HFFc6 (cell line): Measurements from ENCODE around the gene ITPR1. TPM values are rescaled to one million over a fixed set of nuclear protein-coding genes. Genes with fewer than 3 reads are reported as not detected.

Experiments used
- DNase-seq: peaks from one replicate; pipeline ENCODE4 v3.0.0-alpha.2; 2018
- H3K27ac Mint-ChIP-seq: 2 replicates; pipeline ENCODE4 v1.8.0; 2020; ENCODE audit warnings: mild to moderate bottlenecking, mixed read lengths
- H3K27me3 Mint-ChIP-seq: 2 replicates; pipeline ENCODE4 v1.8.0; 2021; ENCODE audit warnings: mild to moderate bottlenecking, moderate library complexity, mixed read lengths; ENCODE audit not compliant: insufficient read depth
- H3K36me3 Mint-ChIP-seq: 2 replicates; pipeline ENCODE4 v1.8.0; 2021; ENCODE audit warnings: low read depth, mixed read lengths
- H3K4me1 Mint-ChIP-seq: 2 replicates; pipeline ENCODE4 v1.8.0; 2020; ENCODE audit warnings: low read depth, mixed read lengths
- H3K4me3 Mint-ChIP-seq: 2 replicates; pipeline ENCODE4 v1.8.0; 2020; ENCODE audit warnings: mild to moderate bottlenecking, moderate library complexity, mixed read lengths
- H3K9me3 Mint-ChIP-seq: 2 replicates; pipeline ENCODE4 v1.8.0; 2020; ENCODE audit warnings: mild to moderate bottlenecking, mixed read lengths
- total RNA-seq, 6 experiments: library from RNA; stranded (reverse); fragmentation: NEBNext Ultra II Directional; extraction: Animal tissue kit (Norgen Biotek cat#: 25700); gene quantifications; 2 replicates in 1 of 6; 3 replicates in 5 of 6; pipeline ENCODE4 v1.2.3, GENCODE V29; 2021
- TF ChIP-seq, protein P1 (sequence below): fragments of 200-600 bp; sonication (generic); IDR thresholded peaks from 2 replicates; pipeline ENCODE4 v1.5.0; 2021; ENCODE audit warnings: antibody characterized with exemption, mild to moderate bottlenecking

The ITPR1 gene
- total RNA-seq, 6 experiments from 2014 or later, result 4.9 to 8.3 (median 6.1) TPM

- Mint-ChIP-seq H3K4me1 (peaks cover 15% of the 10 kb centered on the region), H3K9me3 (no peaks in the 10 kb centered on the region), H3K36me3 (no peaks in the 10 kb centered on the region), H3K27me3 (no peaks in the 10 kb centered on the region), H3K4me3 (no peak overlapping the region), H3K27ac (no peak overlapping the region)
- DNase-seq, result no peak
- TF ChIP-seq, protein P1, sequence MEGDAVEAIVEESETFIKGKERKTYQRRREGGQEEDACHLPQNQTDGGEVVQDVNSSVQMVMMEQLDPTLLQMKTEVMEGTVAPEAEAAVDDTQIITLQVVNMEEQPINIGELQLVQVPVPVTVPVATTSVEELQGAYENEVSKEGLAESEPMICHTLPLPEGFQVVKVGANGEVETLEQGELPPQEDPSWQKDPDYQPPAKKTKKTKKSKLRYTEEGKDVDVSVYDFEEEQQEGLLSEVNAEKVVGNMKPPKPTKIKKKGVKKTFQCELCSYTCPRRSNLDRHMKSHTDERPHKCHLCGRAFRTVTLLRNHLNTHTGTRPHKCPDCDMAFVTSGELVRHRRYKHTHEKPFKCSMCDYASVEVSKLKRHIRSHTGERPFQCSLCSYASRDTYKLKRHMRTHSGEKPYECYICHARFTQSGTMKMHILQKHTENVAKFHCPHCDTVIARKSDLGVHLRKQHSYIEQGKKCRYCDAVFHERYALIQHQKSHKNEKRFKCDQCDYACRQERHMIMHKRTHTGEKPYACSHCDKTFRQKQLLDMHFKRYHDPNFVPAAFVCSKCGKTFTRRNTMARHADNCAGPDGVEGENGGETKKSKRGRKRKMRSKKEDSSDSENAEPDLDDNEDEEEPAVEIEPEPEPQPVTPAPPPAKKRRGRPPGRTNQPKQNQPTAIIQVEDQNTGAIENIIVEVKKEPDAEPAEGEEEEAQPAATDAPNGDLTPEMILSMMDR, result no peak
Observed at GRCh38 chr3:4843619-4844018, 350.5 kb downstream of the ITPR1 start.

DNA sequence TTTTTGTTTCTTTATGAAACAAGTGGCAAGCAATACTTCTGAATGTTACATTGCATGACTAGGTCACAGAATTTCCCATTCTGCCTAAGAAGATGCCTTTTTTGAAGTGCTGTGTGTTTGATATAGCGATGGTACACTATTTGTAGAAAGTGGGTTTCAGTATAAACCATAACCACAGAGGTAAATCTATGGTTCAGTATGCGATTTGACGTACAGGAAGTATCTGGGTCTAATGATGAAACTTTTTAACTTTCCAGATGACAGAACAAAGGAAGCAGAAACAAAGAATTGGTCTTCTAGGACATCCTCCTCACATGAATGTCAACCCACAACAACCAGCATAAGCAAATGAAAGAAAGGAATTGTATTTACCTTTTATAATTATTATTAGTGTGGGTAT, 352.7 kb downstream of the ITPR1 start:
- TF ChIP-seq, protein P1, result no peak
- Mint-ChIP-seq H3K36me3 (no peaks in the 10 kb centered on the region), H3K4me3 (no peak overlapping the region), H3K4me1 (peaks cover 15% of the 10 kb centered on the region), H3K9me3 (no peaks in the 10 kb centered on the region), H3K27me3 (no peaks in the 10 kb centered on the region), H3K27ac (no peak overlapping the region)
- DNase-seq, result no peak

GRCh38 chr3:4846543-4846942, 353.4 kb downstream of the ITPR1 start:
- Mint-ChIP-seq H3K27me3 (no peaks in the 10 kb centered on the region), H3K4me1 (peaks cover 10% of the 10 kb centered on the region), H3K4me3 (no peak overlapping the region), H3K9me3 (no peaks in the 10 kb centered on the region), H3K36me3 (no peaks in the 10 kb centered on the region), H3K27ac (no peak overlapping the region)
- DNase-seq, result no peak
- TF ChIP-seq, protein P1, result no peak

DNA sequence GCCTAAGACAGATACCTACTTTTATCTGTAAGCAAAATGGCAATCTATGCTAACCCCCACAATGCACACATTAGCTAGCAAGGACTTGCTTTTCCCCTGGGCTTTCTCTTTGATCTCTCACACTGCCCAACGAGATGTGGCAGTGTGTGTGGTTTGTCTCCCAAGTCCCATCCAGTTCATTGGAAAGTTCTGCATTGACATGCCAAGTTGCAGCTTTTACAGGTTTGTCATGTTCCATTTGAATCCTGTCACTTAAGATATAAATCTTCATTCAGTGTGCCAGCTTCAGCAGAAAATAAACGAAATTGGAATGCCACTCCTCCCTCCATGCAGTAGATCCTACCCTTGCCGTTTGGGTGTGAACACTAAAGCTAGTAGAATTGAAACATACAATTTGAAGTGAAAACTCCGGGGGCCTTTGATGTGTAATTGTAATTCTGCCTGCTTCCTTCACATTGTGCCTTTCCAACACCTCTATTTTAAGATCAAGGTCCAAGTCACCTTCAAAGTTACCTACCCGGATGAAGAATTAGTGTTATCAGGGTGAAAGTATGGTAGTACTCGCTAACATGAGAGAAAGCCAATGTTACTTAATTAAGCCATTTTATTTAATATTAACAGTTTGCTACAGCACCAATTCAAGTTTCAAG, 355.2 kb downstream of the ITPR1 start:
- Mint-ChIP-seq H3K4me1 (peaks cover 4% of the 10 kb centered on the region), H3K9me3 (no peaks in the 10 kb centered on the region), H3K4me3 (no peak overlapping the region), H3K27me3 (no peaks in the 10 kb centered on the region), H3K36me3 (no peaks in the 10 kb centered on the region), H3K27ac (no peak overlapping the region)
- no peak for DNase-seq
- TF ChIP-seq, protein P1, result no peak

GRCh38 chr3:4849136-4849535, 356.0 kb downstream of the ITPR1 start:
- Mint-ChIP-seq H3K4me3 (no peak overlapping the region), H3K9me3 (no peaks in the 10 kb centered on the region), H3K4me1 (peaks cover 11% of the 10 kb centered on the region), H3K27me3 (no peaks in the 10 kb centered on the region), H3K36me3 (no peaks in the 10 kb centered on the region), H3K27ac (no peak overlapping the region)
- TF ChIP-seq, protein P1, result no peak
- DNase-seq, result no peak
